ENCODE data around the gene AP2B1. TPM values are rescaled to one million over a fixed set of nuclear protein-coding genes. Genes with fewer than 3 reads are reported as not detected.

AP2B1 gene
- total RNA-seq, 2 donors from 2014 or later: 29.3 to 43.6 TPM

GRCh38 chr17:35548208-35548810 is 38.8 kb upstream of the AP2B1 start:
- ATAC-seq: peak; percentile 42
- H3K27ac ChIP-seq: no peak overlapping the region
- no peaks in the 10 kb centered on the region for H3K36me3 ChIP-seq (replicated peaks in 1 of 2; ENCODE audit: insufficient read depth in 1 of 2, low read depth in 2 of 2)
- no peaks in the 10 kb centered on the region for H3K27me3 ChIP-seq
- no peaks in the 10 kb centered on the region for H3K4me1 ChIP-seq
- DNase-seq: peak in 2 of 4 donors; percentile 5 to 12
- no peaks in the 10 kb centered on the region for H3K9me3 ChIP-seq
- H3K4me3 ChIP-seq: no peak overlapping the region
- TF ChIP-seq CTCF (IDR thresholded peaks at IDR 0.05): no peak
- no peak for TF ChIP-seq POLR2A (IDR thresholded peaks at IDR 0.05)
- 32 to 37% methylated on average over 8 of the region's 8 CpGs for WGBS, 2 donors
- intact Hi-C loops (cut with DNase I): no loop called here

DNA sequence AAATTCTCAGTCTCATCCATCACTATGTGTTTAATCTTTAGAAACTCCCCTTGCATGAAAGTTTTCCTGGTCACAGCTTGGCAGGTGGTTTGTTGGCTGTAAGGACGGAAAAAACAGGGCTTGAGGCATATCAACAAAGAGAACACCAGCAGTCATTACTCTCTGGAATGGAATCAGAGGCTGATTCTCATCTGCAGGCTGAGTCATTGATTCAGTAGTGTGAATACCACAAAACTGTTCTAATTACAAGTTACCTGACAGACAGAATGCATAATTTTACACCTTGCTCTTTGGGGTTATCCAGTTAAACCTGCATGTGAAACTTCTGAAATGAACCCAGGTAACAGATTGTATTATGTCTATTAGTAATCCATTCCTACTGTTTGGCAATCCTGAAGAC is 38.1 kb upstream of the AP2B1 start:
- no peaks in the 10 kb centered on the region for H3K9me3 ChIP-seq
- H3K27me3 ChIP-seq: no peaks in the 10 kb centered on the region
- H3K36me3 ChIP-seq (replicated peaks in 1 of 2; ENCODE audit: insufficient read depth in 1 of 2, low read depth in 2 of 2): no peaks in the 10 kb centered on the region
- 33% methylated on average over 1 of the region's 1 CpG for WGBS, 2 donors
- no peaks in the 10 kb centered on the region for H3K4me1 ChIP-seq
- intact Hi-C loops (cut with DNase I): no loop called here
- DNase-seq (no peak), ATAC-seq (no peak)
- TF ChIP-seq CTCF (IDR thresholded peaks at IDR 0.05) (no peak), POLR2A (IDR thresholded peaks at IDR 0.05) (no peak)
- no peak overlapping the region for H3K27ac ChIP-seq
- no peak overlapping the region for H3K4me3 ChIP-seq

GRCh38 chr17:35553310-35553709 is 33.8 kb upstream of the AP2B1 start:
- no peak for TF ChIP-seq POLR2A (IDR thresholded peaks at IDR 0.05)
- no peak for TF ChIP-seq CTCF (IDR thresholded peaks at IDR 0.05)
- ATAC-seq: no peak
- H3K4me1 ChIP-seq: no peaks in the 10 kb centered on the region
- no peaks in the 10 kb centered on the region for H3K9me3 ChIP-seq
- no peaks in the 10 kb centered on the region for H3K27me3 ChIP-seq
- no peak for DNase-seq
- 66 to 72% methylated on average over 4 of the region's 4 CpGs for WGBS, 2 donors
- H3K27ac ChIP-seq: no peak overlapping the region
- intact Hi-C loops (cut with DNase I): no loop called here
- H3K4me3 ChIP-seq: no peak overlapping the region
- no peaks in the 10 kb centered on the region for H3K36me3 ChIP-seq (replicated peaks in 1 of 2; ENCODE audit: insufficient read depth in 1 of 2, low read depth in 2 of 2)

DNA sequence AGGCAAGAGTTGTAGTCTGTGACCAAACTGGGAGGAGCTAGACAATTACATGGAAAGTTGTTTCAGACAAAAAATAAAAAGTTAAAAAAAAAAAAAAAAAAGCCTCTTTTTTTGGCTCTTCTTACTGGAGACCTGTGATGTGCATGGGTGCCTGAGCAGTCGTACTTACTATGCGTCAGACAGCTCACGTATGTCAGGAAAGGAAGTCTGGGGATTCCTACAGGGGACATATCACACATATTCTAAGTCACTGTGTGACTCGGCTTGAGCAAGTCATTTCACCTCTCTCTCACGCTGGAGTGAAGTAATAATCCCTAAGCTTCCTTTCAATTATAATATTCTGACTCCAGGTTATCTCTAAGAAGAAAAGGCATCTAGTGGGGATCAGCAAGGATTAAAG is 32.5 kb upstream of the AP2B1 start:
- H3K27ac ChIP-seq: no peak overlapping the region
- WGBS, 2 donors: 50 to 63% methylated on average over 5 of the region's 5 CpGs
- H3K27me3 ChIP-seq: no peaks in the 10 kb centered on the region
- H3K4me1 ChIP-seq: no peaks in the 10 kb centered on the region
- no peaks in the 10 kb centered on the region for H3K36me3 ChIP-seq (replicated peaks in 1 of 2; ENCODE audit: insufficient read depth in 1 of 2, low read depth in 2 of 2)
- H3K4me3 ChIP-seq: no peak overlapping the region
- TF ChIP-seq POLR2A (IDR thresholded peaks at IDR 0.05) (no peak), CTCF (IDR thresholded peaks at IDR 0.05) (no peak)
- no peaks in the 10 kb centered on the region for H3K9me3 ChIP-seq
- intact Hi-C loops (cut with DNase I): no loop called here
- no peak for ATAC-seq
- no peak for DNase-seq

DNA sequence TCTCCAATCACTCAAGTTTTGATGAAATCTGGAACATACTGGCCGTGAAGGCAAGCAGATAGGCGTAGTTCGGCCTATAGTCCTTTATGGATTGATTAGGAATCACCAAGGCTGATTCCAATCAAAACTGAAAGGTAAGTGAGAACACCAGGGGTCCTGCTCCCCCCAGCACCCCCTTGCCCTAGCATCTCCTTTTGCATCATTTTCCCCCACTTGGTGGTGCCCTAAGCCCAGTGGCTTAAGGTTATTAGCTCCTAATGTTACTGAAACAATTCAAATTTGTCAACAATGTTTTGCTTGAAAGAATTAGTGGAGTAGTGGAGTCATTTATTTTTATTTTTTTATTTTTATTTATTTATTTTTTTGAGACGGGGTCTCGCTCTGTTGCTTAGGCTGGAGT is 31.4 kb upstream of the AP2B1 start:
- no peak for ATAC-seq
- 59 to 71% methylated on average over 5 of the region's 5 CpGs for WGBS, 2 donors
- H3K36me3 ChIP-seq (replicated peaks in 1 of 2; ENCODE audit: insufficient read depth in 1 of 2, low read depth in 2 of 2): no peaks in the 10 kb centered on the region
- TF ChIP-seq CTCF (IDR thresholded peaks at IDR 0.05) (peak in 3 of 7 experiments; percentile 8 to 29 (median 25)), POLR2A (IDR thresholded peaks at IDR 0.05) (no peak)
- DNase-seq: no peak
- H3K4me3 ChIP-seq: no peak overlapping the region
- no peaks in the 10 kb centered on the region for H3K4me1 ChIP-seq
- H3K27ac ChIP-seq: no peak overlapping the region
- H3K9me3 ChIP-seq: no peaks in the 10 kb centered on the region
- H3K27me3 ChIP-seq: no peaks in the 10 kb centered on the region
- intact Hi-C loops (cut with DNase I): no loop called here

Measured in body of pancreas (tissue), 4 donors.